HepG2 (cell line): ENCODE data around the gene TMEFF2. TPM values are rescaled to one million over a fixed set of nuclear protein-coding genes. Genes with fewer than 3 reads are reported as not detected.

Source experiments
- ATAC-seq: fragments of 200-7000 bp; cut with Tn5 transposase; 3 replicates; pipeline ENCODE4 v1.9.1; 2020; ENCODE audit warnings: mild to moderate bottlenecking, moderate library complexity
- BruUV-seq: library from RNA; stranded (reverse); fragments of 400-500 nt; replicated peaks from 2 replicates; lab custom pipeline; 2021; lab: Mats Ljungman, UMichigan
- CTCF ChIA-PET: fragments of 300-600 bp; formaldehyde crosslinking; extraction: SDS; loops from one replicate; lab custom pipeline; 2021; ENCODE audit warnings: low total read pairs, inconsistent platforms, low intra/inter-chr PET ratio; lab: Yijun Ruan, JAX
- POLR2A ChIA-PET: fragments of 350-600 bp; sonication (Branson Sonifier 250); formaldehyde crosslinking; loops from one replicate; lab custom pipeline; 2020; ENCODE audit warnings: antibody characterized with exemption, inconsistent platforms; lab: Yijun Ruan, JAX
- DNase-seq: peaks from one replicate; pipeline ENCODE4 v3.0.0-alpha.2; 2015; ENCODE audit warnings: low spot score
- FAIRE-seq: peaks from 3 replicates; lab custom pipeline; 2011; peaks lifted over from hg19 to GRCh38; lab: Jason Lieb, UNC
- H2AFZ ChIP-seq: one replicate; pipeline ENCODE4 v1.6.1; 2011; ENCODE audit warnings: low read length, inconsistent platforms
- H3K27ac ChIP-seq: fragments of 300-600 bp; 3 replicates; pipeline ENCODE4 v1.8.0; 2011; ENCODE audit warnings: mixed run types, mild to moderate bottlenecking, mixed read lengths, low read length, inconsistent platforms; ENCODE audit not compliant: insufficient read depth; ENCODE audit errors: extremely low read length
- H3K27me3 ChIP-seq, 2 experiments: fragments of 200-600 bp in 1 of 2; 2 replicates in 1 of 2; 3 replicates in 1 of 2; pipeline versions ENCODE4 v1.6.0 to v1.8.0; 2011; ENCODE audit warnings: low read length in 2 of 2, mild to moderate bottlenecking in 2 of 2, moderate library complexity in 2 of 2, inconsistent platforms in 1 of 2; ENCODE audit not compliant: insufficient read depth in 2 of 2, control insufficient read depth in 1 of 2
- H3K36me3 ChIP-seq, 2 experiments: fragments of 200-600 bp in 1 of 2; replicated peaks in 1 of 2; 2 replicates in 1 of 2; 3 replicates in 1 of 2; pipeline versions ENCODE4 v1.5.1 to v1.8.0; 2011; ENCODE audit warnings: low read length in 2 of 2, inconsistent platforms in 1 of 2; ENCODE audit not compliant: insufficient read depth in 2 of 2, control insufficient read depth in 1 of 2
- H3K4me1 ChIP-seq: 2 replicates; pipeline ENCODE4 v1.5.1; 2012; ENCODE audit warnings: low read length, inconsistent platforms; ENCODE audit not compliant: insufficient read depth
- H3K4me2 ChIP-seq: 2 replicates; pipeline ENCODE4 v1.6.0; 2011; ENCODE audit warnings: low read depth, low read length, inconsistent platforms
- H3K4me3 ChIP-seq, 3 experiments: fragments of 200-600 bp in 1 of 3; sonication (generic), shearing (Covaris generic) in 1 of 3; replicated peaks in 1 of 3; 2 replicates each; pipeline ENCODE4 v1.5.1; 2011 to 2016; ENCODE audit warnings: low read length in 3 of 3, inconsistent platforms in 2 of 3, low read depth in 2 of 3, mild to moderate bottlenecking in 2 of 3, control low read depth in 1 of 3, mixed read lengths in 1 of 3; ENCODE audit not compliant: insufficient read depth in 1 of 3
- H3K79me2 ChIP-seq: one replicate; pipeline ENCODE4 v1.6.1; 2011; ENCODE audit warnings: low read length, inconsistent platforms; ENCODE audit not compliant: insufficient read depth
- H3K9ac ChIP-seq: 2 replicates; pipeline ENCODE4 v1.6.0; 2011; ENCODE audit warnings: mild to moderate bottlenecking, low read depth, low read length, inconsistent platforms; ENCODE audit not compliant: insufficient read depth
- H3K9me3 ChIP-seq: 2 replicates; pipeline ENCODE4 v1.5.1; 2012; ENCODE audit warnings: mild to moderate bottlenecking, low read length
- H4K20me1 ChIP-seq: 2 replicates; pipeline ENCODE4 v1.6.0; 2011; ENCODE audit warnings: inconsistent platforms, mild to moderate bottlenecking, low read length, moderate library complexity; ENCODE audit not compliant: insufficient read depth
- HOMEZ ChIP-seq: IDR thresholded peaks from 2 replicates; pipeline ENCODE4 v1.6.1; 2016; ENCODE audit warnings: low read depth
- JDP2 ChIP-seq: sonication (generic); formaldehyde crosslinking; IDR thresholded peaks from 2 replicates; pipeline ENCODE4 v1.8.1; 2022; ENCODE audit warnings: missing genetic modification reagents, borderline replicate concordance
- MED1 ChIP-seq: sonication (generic); formaldehyde crosslinking; IDR thresholded peaks from 2 replicates; pipeline ENCODE4 v1.4.0; 2020; ENCODE audit warnings: missing genetic modification reagents
- MTA3 ChIP-seq: sonication (generic); formaldehyde crosslinking; IDR thresholded peaks from 2 replicates; pipeline ENCODE4 v1.4.0; 2020; ENCODE audit warnings: missing genetic modification reagents
- NR1H2 ChIP-seq: sonication (generic); formaldehyde crosslinking; IDR thresholded peaks from 2 replicates; pipeline ENCODE4 v1.8.1; 2022; ENCODE audit warnings: low read depth, missing genetic modification reagents, borderline replicate concordance
- PCBP1 ChIP-seq: fragments of 200-400 bp; formaldehyde crosslinking; IDR thresholded peaks from 2 replicates; pipeline ENCODE4 v1.6.1; 2017; ENCODE audit warnings: mild to moderate bottlenecking, low read depth, low read length, borderline replicate concordance
- SNAI1 ChIP-seq: sonication (generic); formaldehyde crosslinking; IDR thresholded peaks from 2 replicates; pipeline ENCODE4 v1.5.0; 2020; ENCODE audit warnings: mild to moderate bottlenecking, missing genetic modification reagents, borderline replicate concordance
- SRF ChIP-seq: IDR thresholded peaks from 2 replicates; pipeline ENCODE4 v1.6.1; 2011; ENCODE audit warnings: mild to moderate bottlenecking, low read depth, low read length, moderate library complexity
- STAG1 ChIP-seq: sonication (generic); formaldehyde crosslinking; IDR thresholded peaks from 2 replicates; pipeline ENCODE4 v1.4.0; 2020; ENCODE audit warnings: missing genetic modification reagents
- ZC3H13 ChIP-seq: sonication (generic); formaldehyde crosslinking; IDR thresholded peaks from 2 replicates; pipeline ENCODE4 v1.8.1; 2023; ENCODE audit warnings: mild to moderate bottlenecking, missing genetic modification reagents, moderate library complexity
- ZFP1 ChIP-seq: IDR thresholded peaks from 2 replicates; pipeline ENCODE4 v1.6.1; 2016
- ZNF335 ChIP-seq: sonication (generic); formaldehyde crosslinking; IDR thresholded peaks from 2 replicates; pipeline ENCODE4 v1.4.0; 2020; ENCODE audit warnings: missing genetic modification reagents
- ZNF607 ChIP-seq: sonication (generic); formaldehyde crosslinking; IDR thresholded peaks from 2 replicates; pipeline ENCODE4 v1.5.1; 2020; ENCODE audit warnings: missing genetic modification reagents, mild to moderate bottlenecking, borderline replicate concordance
- ZNF720 ChIP-seq: sonication (generic); formaldehyde crosslinking; IDR thresholded peaks from 2 replicates; pipeline ENCODE4 v1.4.0; 2020; ENCODE audit warnings: missing genetic modification reagents
- WGBS: methylation state at CpG from one replicate; pipeline ENCODE4 v1.1.6; 2017; ENCODE audit warnings: low lambda C conversion rate; 5-methylcytosine and 5-hydroxymethylcytosine counted together
- in situ Hi-C: cut with HindIII; loops from 2 replicates; pipeline ENCODE4 v1.10.0; 2017; ENCODE audit warnings: low pct_unique_long_range_greater_than_20kb; ENCODE audit not compliant: extremely low pct_ligation_motif_present
- intact Hi-C: fragments of 100-400 bp; cut with micrococcal nuclease; formaldehyde crosslinking; loops from one replicate; pipeline ENCODE4 v1.10.0; 2022; ENCODE audit not compliant: unreplicated experiment
- polyA plus RNA-seq, 8 experiments: library from polyadenylated mRNA; depleted of rRNA in 3 of 8; stranded (reverse) in 7 of 8; unstranded in 1 of 8; fragments of >200 nt; fragmentation: Illumina TruSeq in 4 of 8; extraction: Trizol in 4 of 8; gene quantifications; 2 replicates each; pipeline versions ENCODE4 v1.2.1 to v1.2.3, GENCODE V29; 2011 to 2016; ENCODE audit warnings: low read depth in 4 of 8, missing spikeins in 1 of 8, mixed read lengths in 1 of 8; ENCODE audit not compliant: insufficient read depth in 1 of 8
- total RNA-seq, 5 experiments: library from RNA; depleted of rRNA; stranded (reverse); fragments of >200 nt; fragmentation: Illumina TruSeq; extraction: Trizol; gene quantifications; 2 replicates each; pipeline ENCODE4 v1.2.3, GENCODE V29; 2016; ENCODE audit warnings: low read depth in 1 of 5
- TF ChIP-seq, protein P1 (sequence below): sonication (generic); formaldehyde crosslinking; conservative IDR thresholded peaks from 2 replicates; pipeline ENCODE4 v1.8.0; 2022; ENCODE audit warnings: mild to moderate bottlenecking, moderate library complexity, missing genetic modification reagents
- TF ChIP-seq, protein P2 (sequence below): sonication (generic); formaldehyde crosslinking; IDR thresholded peaks from 2 replicates; pipeline ENCODE4 v1.8.1; 2023; ENCODE audit warnings: mild to moderate bottlenecking, missing genetic modification reagents

TMEFF2 gene
- total and polyA plus RNA-seq, 2 of the 13 experiments (the other 11 are each of a cell fraction or from before 2014, with no cell fraction given), result not detected

DNA sequence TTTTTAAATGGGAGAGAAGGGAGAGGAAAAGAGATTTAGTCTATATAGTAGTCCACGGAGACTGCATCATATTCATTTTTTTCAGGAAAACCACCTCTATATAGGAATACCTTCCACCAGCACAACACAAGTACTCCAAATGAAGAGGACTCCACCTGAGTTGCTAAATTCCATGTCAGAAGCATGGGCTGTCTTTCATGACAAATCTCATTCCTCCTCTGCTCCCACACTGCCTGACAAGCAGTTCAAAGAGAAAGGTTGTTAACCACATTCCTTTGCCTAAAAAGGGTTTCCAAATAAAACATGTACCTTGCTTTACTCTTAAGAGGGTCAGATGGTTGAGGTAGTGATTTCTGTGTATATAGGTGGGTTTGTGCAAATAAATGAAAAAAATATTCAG, 122.0 kb downstream of the TMEFF2 start:
- FAIRE-seq, result no peak
- H3K27me3 ChIP-seq, result no peaks in the 10 kb centered on the region
- no peak for TF ChIP-seq MTA3
- peak; percentile 41 for TF ChIP-seq SRF
- WGBS, result 86% methylated on average over 1 of the region's 1 CpG
- H4K20me1 ChIP-seq, result no peaks in the 10 kb centered on the region
- POLR2A ChIA-PET, result no interaction called here
- CTCF ChIA-PET, result no interaction called here
- no peaks in the 10 kb centered on the region for H3K79me2 ChIP-seq
- no peak for DNase-seq
- intact Hi-C loops (no loop called here), in situ Hi-C loops (no loop called here)
- H3K9ac ChIP-seq, result no peak overlapping the region
- H3K9me3 ChIP-seq, result no peaks in the 10 kb centered on the region
- peaks cover 42% of the 10 kb centered on the region for H3K4me1 ChIP-seq
- no peaks in the 10 kb centered on the region for H3K36me3 ChIP-seq
- no peak overlapping the region for H3K4me3 ChIP-seq
- H2AFZ ChIP-seq, result no peak overlapping the region
- H3K4me2 ChIP-seq, result no peak overlapping the region
- no TSS peak for BruUV-seq
- no peak overlapping the region for H3K27ac ChIP-seq
- ATAC-seq, result peak; percentile 64

DNA sequence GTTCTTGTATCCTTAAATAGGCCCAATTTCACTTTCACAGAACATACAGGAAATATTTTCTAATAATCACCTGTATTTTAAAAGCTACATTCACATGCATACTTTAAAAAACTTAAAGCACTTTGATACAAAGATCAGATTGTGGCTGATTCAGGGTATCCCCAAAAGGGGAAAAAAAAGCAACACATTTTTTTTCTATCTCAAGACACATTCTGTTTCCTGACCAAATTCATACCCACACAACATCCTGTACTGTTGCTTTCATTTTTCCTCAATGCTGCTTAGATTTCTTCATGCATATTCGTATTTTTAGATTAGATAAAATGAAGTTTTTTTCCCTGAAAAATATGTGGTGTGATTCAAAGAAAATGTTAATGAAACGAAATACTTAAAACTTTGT, 122.5 kb downstream of the TMEFF2 start:
- in situ Hi-C loops (no loop called here), intact Hi-C loops (no loop called here)
- Histone ChIP-seq H3K36me3 (no peaks in the 10 kb centered on the region), H3K27me3 (no peaks in the 10 kb centered on the region), H3K4me2 (no peak overlapping the region), H3K9ac (no peak overlapping the region), H3K4me1 (peaks cover 47% of the 10 kb centered on the region), H4K20me1 (no peaks in the 10 kb centered on the region), H3K4me3 (no peak overlapping the region), H3K9me3 (no peaks in the 10 kb centered on the region), H3K27ac (no peak overlapping the region), H2AFZ (no peak overlapping the region), H3K79me2 (no peaks in the 10 kb centered on the region)
- no TSS peak for BruUV-seq
- 24% methylated on average over 2 of the region's 2 CpGs for WGBS
- FAIRE-seq (no peak), ATAC-seq (no peak), DNase-seq (no peak)
- POLR2A ChIA-PET, result no interaction called here
- CTCF ChIA-PET, result no interaction called here
- TF ChIP-seq, protein P1, sequence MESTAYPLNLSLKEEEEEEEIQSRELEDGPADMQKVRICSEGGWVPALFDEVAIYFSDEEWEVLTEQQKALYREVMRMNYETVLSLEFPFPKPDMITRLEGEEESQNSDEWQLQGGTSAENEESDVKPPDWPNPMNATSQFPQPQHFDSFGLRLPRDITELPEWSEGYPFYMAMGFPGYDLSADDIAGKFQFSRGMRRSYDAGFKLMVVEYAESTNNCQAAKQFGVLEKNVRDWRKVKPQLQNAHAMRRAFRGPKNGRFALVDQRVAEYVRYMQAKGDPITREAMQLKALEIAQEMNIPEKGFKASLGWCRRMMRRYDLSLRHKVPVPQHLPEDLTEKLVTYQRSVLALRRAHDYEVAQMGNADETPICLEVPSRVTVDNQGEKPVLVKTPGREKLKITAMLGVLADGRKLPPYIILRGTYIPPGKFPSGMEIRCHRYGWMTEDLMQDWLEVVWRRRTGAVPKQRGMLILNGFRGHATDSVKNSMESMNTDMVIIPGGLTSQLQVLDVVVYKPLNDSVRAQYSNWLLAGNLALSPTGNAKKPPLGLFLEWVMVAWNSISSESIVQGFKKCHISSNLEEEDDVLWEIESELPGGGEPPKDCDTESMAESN (CRISPR knock-in tag), result no peak
- TF ChIP-seq ZFP1 (CRISPR knock-in tag) (no peak), ZC3H13 (CRISPR knock-in tag) (no peak), HOMEZ (CRISPR knock-in tag) (no peak), ZNF720 (CRISPR knock-in tag) (no peak), NR1H2 (CRISPR knock-in tag) (no peak), JDP2 (CRISPR knock-in tag) (no peak), STAG1 (CRISPR knock-in tag) (no peak), ZNF607 (CRISPR knock-in tag) (no peak), MED1 (CRISPR knock-in tag) (no peak), ZNF335 (CRISPR knock-in tag) (no peak), SNAI1 (CRISPR knock-in tag) (no peak), PCBP1 (no peak)
- TF ChIP-seq, protein P2, sequence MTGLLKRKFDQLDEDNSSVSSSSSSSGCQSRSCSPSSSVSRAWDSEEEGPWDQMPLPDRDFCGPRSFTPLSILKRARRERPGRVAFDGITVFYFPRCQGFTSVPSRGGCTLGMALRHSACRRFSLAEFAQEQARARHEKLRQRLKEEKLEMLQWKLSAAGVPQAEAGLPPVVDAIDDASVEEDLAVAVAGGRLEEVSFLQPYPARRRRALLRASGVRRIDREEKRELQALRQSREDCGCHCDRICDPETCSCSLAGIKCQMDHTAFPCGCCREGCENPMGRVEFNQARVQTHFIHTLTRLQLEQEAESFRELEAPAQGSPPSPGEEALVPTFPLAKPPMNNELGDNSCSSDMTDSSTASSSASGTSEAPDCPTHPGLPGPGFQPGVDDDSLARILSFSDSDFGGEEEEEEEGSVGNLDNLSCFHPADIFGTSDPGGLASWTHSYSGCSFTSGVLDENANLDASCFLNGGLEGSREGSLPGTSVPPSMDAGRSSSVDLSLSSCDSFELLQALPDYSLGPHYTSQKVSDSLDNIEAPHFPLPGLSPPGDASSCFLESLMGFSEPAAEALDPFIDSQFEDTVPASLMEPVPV (CRISPR knock-in tag), result no peak
